GM23338 (cell line): Measurements from ENCODE around the gene NCR3LG1. TPM values are rescaled to one million over a fixed set of nuclear protein-coding genes. Genes with fewer than 3 reads are reported as not detected.

Experiments
- ATAC-seq: fragments of 200-7000 bp; cut with Tn5 transposase; 3 replicates; pipeline ENCODE4 v1.9.1; 2020
- DNase-seq: peaks from one replicate; pipeline ENCODE4 v3.0.0-alpha.2; 2015; ENCODE audit warnings: low spot score
- H2AFZ ChIP-seq: fragments of 200-600 bp; sonication (generic); 2 replicates; pipeline ENCODE4 v1.8.0; 2016; ENCODE audit warnings: antibody characterized with exemption, mild to moderate bottlenecking, moderate library complexity
- H3F3A ChIP-seq: fragments of 200-600 bp; sonication (generic); replicated peaks from 2 replicates; pipeline ENCODE4 v1.8.0; 2017; ENCODE audit warnings: antibody characterized with exemption, mixed run types, low read depth
- H3K27ac ChIP-seq: fragments of 200-600 bp; sonication (generic); 2 replicates; pipeline ENCODE4 v1.6.1; 2016; ENCODE audit warnings: low read depth
- H3K27me3 ChIP-seq: fragments of 200-600 bp; sonication (generic); 2 replicates; pipeline ENCODE4 v1.8.0; 2016; ENCODE audit warnings: mild to moderate bottlenecking, mixed run types, moderate library complexity; ENCODE audit not compliant: insufficient read depth
- H3K36me3 ChIP-seq: fragments of 200-600 bp; sonication (generic); 2 replicates; pipeline ENCODE4 v1.8.0; 2016; ENCODE audit warnings: mild to moderate bottlenecking; ENCODE audit not compliant: insufficient read depth
- H3K4me1 ChIP-seq: fragments of 200-600 bp; sonication (generic); 2 replicates; pipeline ENCODE4 v1.8.0; 2016; ENCODE audit warnings: mild to moderate bottlenecking, moderate library complexity; ENCODE audit not compliant: insufficient read depth
- H3K4me2 ChIP-seq: fragments of 200-600 bp; sonication (generic); 2 replicates; pipeline ENCODE4 v1.7.1; 2017; ENCODE audit warnings: mixed run types
- H3K4me3 ChIP-seq: fragments of 200-600 bp; sonication (generic); 2 replicates; pipeline ENCODE4 v1.6.1; 2016; ENCODE audit warnings: mixed run types
- H3K79me2 ChIP-seq: fragments of 200-600 bp; sonication (generic); replicated peaks from 2 replicates; pipeline ENCODE4 v1.8.0; 2017; ENCODE audit warnings: mild to moderate bottlenecking; ENCODE audit not compliant: insufficient read depth
- H3K9me2 ChIP-seq: fragments of 200-600 bp; sonication (generic); 2 replicates; pipeline ENCODE4 v1.8.0; 2017; ENCODE audit not compliant: insufficient read depth
- H4K20me1 ChIP-seq: fragments of 200-600 bp; sonication (generic); replicated peaks from 2 replicates; pipeline ENCODE4 v1.8.0; 2017; ENCODE audit warnings: mild to moderate bottlenecking; ENCODE audit not compliant: insufficient read depth
- H3K27ac Mint-ChIP-seq: 2 replicates; pipeline ENCODE4 v1.8.0; 2020; ENCODE audit warnings: inconsistent platforms, mild to moderate bottlenecking, moderate library complexity, mixed read lengths
- H3K27me3 Mint-ChIP-seq: 3 replicates; pipeline ENCODE4 v1.8.0; 2022; ENCODE audit warnings: low read depth, mild to moderate bottlenecking, moderate library complexity, mixed read lengths, inconsistent platforms; ENCODE audit not compliant: insufficient read depth, poor library complexity
- H3K36me3 Mint-ChIP-seq: 3 replicates; pipeline ENCODE4 v1.8.0; 2021; ENCODE audit warnings: low read depth, mild to moderate bottlenecking, inconsistent platforms, moderate library complexity, mixed read lengths
- H3K4me1 Mint-ChIP-seq: 3 replicates; pipeline ENCODE4 v1.8.0; 2020; ENCODE audit warnings: mild to moderate bottlenecking, inconsistent platforms, mixed read lengths
- H3K4me3 Mint-ChIP-seq: 3 replicates; pipeline ENCODE4 v1.8.0; 2021; ENCODE audit warnings: moderate library complexity, mild to moderate bottlenecking, inconsistent platforms, mixed read lengths
- H3K9me3 Mint-ChIP-seq: 3 replicates; pipeline ENCODE4 v1.8.0; 2020; ENCODE audit warnings: moderate library complexity, mild to moderate bottlenecking, inconsistent platforms, mixed read lengths
- CREB1 ChIP-seq: fragments of 250-450 bp; sonication (Bioruptor Pico); IDR thresholded peaks from 2 replicates; pipeline ENCODE4 v1.5.0; 2020; ENCODE audit warnings: low read depth, mild to moderate bottlenecking, moderate library complexity
- CTCF ChIP-seq, 2 experiments: fragments of 200-600 bp in 1 of 2; sonication (generic) in 1 of 2; conservative IDR thresholded peaks; 2 replicates each; pipeline versions ENCODE4 v1.5.1 to v1.6.1; 2016 to 2017; ENCODE audit warnings: antibody characterized with exemption in 2 of 2, low read depth in 2 of 2, mild to moderate bottlenecking in 2 of 2, moderate library complexity in 1 of 2
- ETS1 ChIP-seq: IDR thresholded peaks from 2 replicates; pipeline ENCODE4 v1.6.1; 2016; ENCODE audit warnings: antibody characterized with exemption
- EZH2 ChIP-seq: fragments of 200-600 bp; sonication (generic); IDR thresholded peaks from one replicate; pipeline ENCODE4 v1.8.0; 2017; ENCODE audit warnings: antibody characterized with exemption, mild to moderate bottlenecking, low read depth; ENCODE audit not compliant: unreplicated experiment
- EZH2phosphoT487 ChIP-seq: fragments of 200-600 bp; sonication (generic); IDR thresholded peaks from one replicate; pipeline ENCODE4 v1.8.1; 2018; ENCODE audit warnings: antibody characterized with exemption; ENCODE audit not compliant: unreplicated experiment
- JUNB ChIP-seq: IDR thresholded peaks from one replicate; pipeline ENCODE4 v1.6.1; 2016; ENCODE audit warnings: antibody characterized with exemption; ENCODE audit not compliant: unreplicated experiment
- NANOG ChIP-seq: IDR thresholded peaks from 2 replicates; pipeline ENCODE4 v1.6.1; 2016; ENCODE audit warnings: antibody characterized with exemption, borderline replicate concordance
- POLR2AphosphoS5 ChIP-seq: IDR thresholded peaks from 2 replicates; pipeline ENCODE4 v1.6.1; 2016; ENCODE audit warnings: antibody characterized with exemption, low read depth
- STAT1 ChIP-seq: IDR thresholded peaks from one replicate; pipeline ENCODE4 v1.6.1; 2016; ENCODE audit warnings: antibody characterized with exemption; ENCODE audit not compliant: unreplicated experiment
- ZNF114 ChIP-seq: fragments of 250-450 bp; sonication (Bioruptor Pico); IDR thresholded peaks from 2 replicates; pipeline ENCODE4 v1.5.0; 2020; ENCODE audit warnings: mild to moderate bottlenecking, moderate library complexity
- ZNF331 ChIP-seq: fragments of 250-450 bp; sonication (Bioruptor Pico); IDR thresholded peaks from 2 replicates; pipeline ENCODE4 v1.5.0; 2020; ENCODE audit warnings: low read depth, mild to moderate bottlenecking, moderate library complexity
- ZNF462 ChIP-seq: fragments of 250-450 bp; sonication (Bioruptor Pico); IDR thresholded peaks from 2 replicates; pipeline ENCODE4 v1.5.0; 2020; ENCODE audit warnings: mild to moderate bottlenecking, moderate library complexity
- polyA plus RNA-seq: library from polyadenylated mRNA; unstranded; fragments of >200 nt; fragmentation: Nextera tagmentation; extraction: Ambion mirVana; gene quantifications from 2 replicates; pipeline ENCODE4 v1.2.1, GENCODE V29; 2016
- total RNA-seq: library from RNA; depleted of rRNA; stranded (reverse); fragments of >200 nt; shearing (Covaris generic); gene quantifications from 2 replicates; pipeline ENCODE4 v1.2.3, GENCODE V29; 2014

The NCR3LG1 gene
- total and polyA plus RNA-seq, 2 experiments from 2014 or later: 0.15 to 1.9 TPM

GRCh38 chr11:17407575-17407974 lies 56.0 kb downstream of the NCR3LG1 start:
- no peak overlapping the region for H3K4me2 ChIP-seq
- H3K4me3 ChIP-seq: no peak overlapping the region
- no peaks in the 10 kb centered on the region for H3K79me2 ChIP-seq
- no peaks in the 10 kb centered on the region for H3K4me1 ChIP-seq
- H2AFZ ChIP-seq: no peak overlapping the region
- DNase-seq (no peak), ATAC-seq (no peak)
- Mint-ChIP-seq H3K9me3 (no peaks in the 10 kb centered on the region), H3K4me1 (peaks cover 10% of the 10 kb centered on the region; the same call in 1 of the 3 replicates), H3K36me3 (no peaks in the 10 kb centered on the region), H3K27me3 (peaks cover 11% of the 10 kb centered on the region), H3K27ac (no peak overlapping the region), H3K4me3 (no peak overlapping the region)
- no peak overlapping the region for H3K27ac ChIP-seq
- H3F3A ChIP-seq: no peaks in the 10 kb centered on the region
- TF ChIP-seq ETS1 (no peak), ZNF331 (CRISPR knock-in tag) (no peak), CTCF (conservative IDR thresholded peaks at IDR 0.05; ENCODE audit: low read depth in 2 of 2) (no peak)
- no peaks in the 10 kb centered on the region for H4K20me1 ChIP-seq
- H3K36me3 ChIP-seq: no peaks in the 10 kb centered on the region
- no peaks in the 10 kb centered on the region for H3K27me3 ChIP-seq
- H3K9me2 ChIP-seq: no peaks in the 10 kb centered on the region

GRCh38 chr11:17408026-17408425 lies 56.4 kb downstream of the NCR3LG1 start:
- H3K27ac ChIP-seq: no peak overlapping the region
- no peak overlapping the region for H2AFZ ChIP-seq
- no peaks in the 10 kb centered on the region for H3F3A ChIP-seq
- Mint-ChIP-seq H3K27me3 (peaks cover 11% of the 10 kb centered on the region), H3K4me1 (peaks cover 13% of the 10 kb centered on the region; the same call in 1 of the 3 replicates), H3K9me3 (no peaks in the 10 kb centered on the region), H3K27ac (no peak overlapping the region), H3K4me3 (no peak overlapping the region), H3K36me3 (no peaks in the 10 kb centered on the region)
- H3K4me1 ChIP-seq: no peaks in the 10 kb centered on the region
- no peak overlapping the region for H3K4me2 ChIP-seq
- DNase-seq (no peak), ATAC-seq (no peak)
- no peaks in the 10 kb centered on the region for H3K27me3 ChIP-seq
- H3K79me2 ChIP-seq: no peaks in the 10 kb centered on the region
- H3K9me2 ChIP-seq: no peaks in the 10 kb centered on the region
- H3K36me3 ChIP-seq: no peaks in the 10 kb centered on the region
- H3K4me3 ChIP-seq: no peak overlapping the region
- no peaks in the 10 kb centered on the region for H4K20me1 ChIP-seq
- TF ChIP-seq ZNF114 (CRISPR knock-in tag): no peak
- no peak for TF ChIP-seq ZNF462 (CRISPR knock-in tag)
- TF ChIP-seq ETS1: no peak
- TF ChIP-seq STAT1: no peak
- TF ChIP-seq EZH2phosphoT487: no peak
- TF ChIP-seq JUNB: no peak
- TF ChIP-seq CREB1 (CRISPR knock-in tag): no peak
- no peak for TF ChIP-seq EZH2
- TF ChIP-seq NANOG: no peak
- no peak for TF ChIP-seq ZNF331 (CRISPR knock-in tag)
- no peak for TF ChIP-seq POLR2AphosphoS5
